HEK293 (cell line): ENCODE measurements around the gene RGS21.

ENCODE experiments used
- CTCF ChIA-PET: fragments of 350-600 bp; formaldehyde crosslinking; extraction: SDS; loops from one replicate; lab custom pipeline; 2021; ENCODE audit warnings: antibody characterized with exemption; lab: Yijun Ruan, JAX
- POLR2A ChIA-PET: fragments of 300-600 bp; formaldehyde crosslinking; extraction: SDS; loops from one replicate; lab custom pipeline; 2020; ENCODE audit warnings: antibody characterized with exemption, inconsistent platforms; lab: Yijun Ruan, JAX
- H3K27ac ChIP-seq: fragments of 200-500 bp; sonication (Bioruptor generic); 2 replicates; pipeline ENCODE4 v1.5.1; 2014; ENCODE audit warnings: low read depth, low read length, control low read depth, inconsistent platforms; ENCODE audit errors: extremely low read depth
- H3K36me3 ChIP-seq, 2 experiments: fragments of 200-500 bp in 1 of 2; sonication (Bioruptor generic) in 1 of 2; 1 replicate in 1 of 2; 2 replicates in 1 of 2; pipeline ENCODE4 v1.5.1; 2014 to 2017; ENCODE audit warnings: inconsistent platforms in 2 of 2, low read length in 2 of 2; ENCODE audit not compliant: control insufficient read depth in 2 of 2, insufficient read depth in 1 of 2
- H3K4me1 ChIP-seq: fragments of 200-500 bp; sonication (Bioruptor generic); 2 replicates; pipeline ENCODE4 v1.5.1; 2014; ENCODE audit warnings: mild to moderate bottlenecking, low read length, inconsistent platforms; ENCODE audit not compliant: control insufficient read depth, insufficient read depth
- H3K4me3 ChIP-seq: 2 replicates; pipeline ENCODE4 v1.5.1; 2011; ENCODE audit warnings: low read depth, mild to moderate bottlenecking, control low read depth, low read length, moderate library complexity
- H3K9me3 ChIP-seq: fragments of 200-500 bp; sonication (Bioruptor generic); 2 replicates; pipeline ENCODE4 v1.5.1; 2014; ENCODE audit warnings: low read depth, low read length, inconsistent platforms; ENCODE audit not compliant: control insufficient read depth, insufficient read depth
- EGR2 ChIP-seq: fragments of 450-650 bp; formaldehyde crosslinking; IDR thresholded peaks from 2 replicates; pipeline ENCODE4 v1.5.1; 2016; ENCODE audit warnings: low read depth, missing biosample characterization, missing genetic modification characterization
- IKZF3 ChIP-seq: fragments of 450-650 bp; IDR thresholded peaks from 2 replicates; pipeline ENCODE4 v1.5.0; 2018; ENCODE audit warnings: missing biosample characterization, mild to moderate bottlenecking, missing genetic modification characterization, moderate library complexity
- ZBTB21 ChIP-seq: fragments of 450-650 bp; formaldehyde crosslinking; IDR thresholded peaks from 2 replicates; pipeline ENCODE4 v1.5.1; 2017; ENCODE audit warnings: missing biosample characterization, missing genetic modification characterization
- ZEB2 ChIP-seq: fragments of 450-650 bp; formaldehyde crosslinking; IDR thresholded peaks from 2 replicates; pipeline ENCODE4 v1.5.1; 2016; ENCODE audit warnings: missing biosample characterization, missing genetic modification characterization
- ZNF146 ChIP-seq: fragments of 450-650 bp; formaldehyde crosslinking; IDR thresholded peaks from 2 replicates; pipeline ENCODE4 v1.5.1; 2016; ENCODE audit warnings: missing biosample characterization, missing genetic modification characterization
- ZNF223 ChIP-seq: fragments of 450-650 bp; formaldehyde crosslinking; IDR thresholded peaks from 2 replicates; pipeline ENCODE4 v1.5.1; 2016; ENCODE audit warnings: missing biosample characterization, missing genetic modification characterization
- ZNF311 ChIP-seq: fragments of 450-650 bp; formaldehyde crosslinking; IDR thresholded peaks from 2 replicates; pipeline ENCODE4 v1.5.1; 2017; ENCODE audit warnings: missing biosample characterization, missing genetic modification characterization, borderline replicate concordance
- ZNF433 ChIP-seq: fragments of 450-650 bp; formaldehyde crosslinking; IDR thresholded peaks from 2 replicates; pipeline ENCODE4 v1.5.1; 2016; ENCODE audit warnings: missing biosample characterization, missing genetic modification characterization, low read depth
- ZNF510 ChIP-seq: fragments of 450-650 bp; formaldehyde crosslinking; IDR thresholded peaks from 2 replicates; pipeline ENCODE4 v1.5.1; 2018; ENCODE audit warnings: mild to moderate bottlenecking, missing genetic modification characterization, missing biosample characterization; ENCODE audit not compliant: insufficient replicate concordance
- ZNF558 ChIP-seq: fragments of 450-650 bp; formaldehyde crosslinking; IDR thresholded peaks from 2 replicates; pipeline ENCODE4 v1.5.1; 2016; ENCODE audit warnings: missing biosample characterization, missing genetic modification characterization
- ZNF621 ChIP-seq: fragments of 450-650 bp; formaldehyde crosslinking; IDR thresholded peaks from 2 replicates; pipeline ENCODE4 v1.5.1; 2017; ENCODE audit warnings: missing biosample characterization, missing genetic modification characterization
- ZNF624 ChIP-seq: fragments of 450-650 bp; formaldehyde crosslinking; IDR thresholded peaks from 2 replicates; pipeline ENCODE4 v1.5.1; 2017; ENCODE audit warnings: missing biosample characterization, missing genetic modification characterization
- ZNF660 ChIP-seq: fragments of 450-650 bp; IDR thresholded peaks from 2 replicates; pipeline ENCODE4 v1.5.1; 2018; ENCODE audit warnings: missing biosample characterization, mild to moderate bottlenecking, missing genetic modification characterization
- ZNF747 ChIP-seq: fragments of 450-650 bp; formaldehyde crosslinking; IDR thresholded peaks from 2 replicates; pipeline ENCODE4 v1.5.1; 2016; ENCODE audit warnings: missing biosample characterization, missing genetic modification characterization
- ZNF777 ChIP-seq: fragments of 450-650 bp; formaldehyde crosslinking; IDR thresholded peaks from 2 replicates; pipeline ENCODE4 v1.5.1; 2017; ENCODE audit warnings: missing biosample characterization, missing genetic modification characterization, borderline replicate concordance
- ZNF830 ChIP-seq: fragments of 450-650 bp; IDR thresholded peaks from 2 replicates; pipeline ENCODE4 v1.5.0; 2018; ENCODE audit warnings: missing biosample characterization, missing genetic modification characterization, low read depth, mild to moderate bottlenecking, moderate library complexity
- ZSCAN16 ChIP-seq: fragments of 450-650 bp; formaldehyde crosslinking; IDR thresholded peaks from 2 replicates; pipeline ENCODE4 v1.5.1; 2016; ENCODE audit warnings: missing biosample characterization, missing genetic modification characterization
- TF ChIP-seq, protein P1 (sequence below): fragments of 450-650 bp; formaldehyde crosslinking; IDR thresholded peaks from 2 replicates; pipeline ENCODE4 v1.5.1; 2016; ENCODE audit warnings: missing biosample characterization, missing genetic modification characterization
- TF ChIP-seq, protein P2 (sequence below): fragments of 450-650 bp; formaldehyde crosslinking; IDR thresholded peaks from 2 replicates; pipeline ENCODE4 v1.5.1; 2016; ENCODE audit warnings: missing biosample characterization, missing genetic modification characterization
- TF ChIP-seq, protein P3 (sequence below): IDR thresholded peaks from 2 replicates; pipeline ENCODE4 v1.6.1; 2011; ENCODE audit warnings: mild to moderate bottlenecking, low read depth, low read length, borderline replicate concordance

RGS21 gene

DNA sequence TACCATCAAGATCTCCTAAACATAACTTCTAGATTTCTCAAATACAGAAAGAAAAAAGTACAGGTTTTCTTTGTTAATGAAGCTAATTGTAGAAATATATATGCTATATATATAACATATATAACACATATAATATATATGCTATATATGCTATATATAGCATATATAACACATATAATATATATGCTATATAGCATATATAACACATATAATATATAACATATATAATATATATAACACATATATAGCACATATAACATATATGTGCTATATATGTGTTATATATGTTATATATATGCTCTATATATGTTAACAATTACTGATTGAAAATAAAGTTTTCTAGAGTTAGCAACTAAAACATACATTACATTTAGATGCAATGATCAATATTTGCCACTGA lies 34.8 kb downstream of the RGS21 start:
- Histone ChIP-seq H3K27ac (no peak overlapping the region), H3K4me1 (no peaks in the 10 kb centered on the region), H3K4me3 (no peak overlapping the region), H3K36me3 (no peaks in the 10 kb centered on the region), H3K9me3 (no peaks in the 10 kb centered on the region)
- ChIA-PET CTCF (no interaction called here), POLR2A (no interaction called here)
- TF ChIP-seq, protein P1, sequence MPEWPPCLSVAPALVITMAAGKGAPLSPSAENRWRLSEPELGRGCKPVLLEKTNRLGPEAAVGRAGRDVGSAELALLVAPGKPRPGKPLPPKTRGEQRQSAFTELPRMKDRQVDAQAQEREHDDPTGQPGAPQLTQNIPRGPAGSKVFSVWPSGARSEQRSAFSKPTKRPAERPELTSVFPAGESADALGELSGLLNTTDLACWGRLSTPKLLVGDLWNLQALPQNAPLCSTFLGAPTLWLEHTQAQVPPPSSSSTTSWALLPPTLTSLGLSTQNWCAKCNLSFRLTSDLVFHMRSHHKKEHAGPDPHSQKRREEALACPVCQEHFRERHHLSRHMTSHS (tag by site-specific recombination) = no peak
- TF ChIP-seq ZEB2 (no peak), ZNF510 (no peak)

DNA sequence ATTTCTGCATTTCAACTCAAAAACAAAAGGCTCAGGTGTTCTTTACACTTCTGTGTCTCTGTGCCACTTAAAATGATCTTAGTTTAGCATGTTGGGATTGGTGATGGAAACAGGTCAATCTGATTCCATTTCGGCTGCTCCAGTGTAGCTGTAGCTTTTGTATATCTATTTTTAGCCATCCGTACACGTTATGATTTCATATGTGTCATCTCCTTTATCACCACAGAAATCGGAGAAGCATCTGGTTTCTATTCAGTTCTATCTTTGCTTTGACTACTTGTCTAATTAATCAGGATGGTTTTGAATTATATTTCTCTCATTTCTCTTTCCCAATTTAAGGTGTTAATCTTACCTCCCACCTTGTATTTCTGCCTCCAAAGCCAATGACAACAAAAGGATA lies 41.1 kb downstream of the RGS21 start:
- Histone ChIP-seq H3K36me3 (no peaks in the 10 kb centered on the region), H3K4me1 (no peaks in the 10 kb centered on the region), H3K9me3 (no peaks in the 10 kb centered on the region), H3K4me3 (no peak overlapping the region), H3K27ac (no peak overlapping the region)
- CTCF ChIA-PET = no interaction called here
- POLR2A ChIA-PET = no interaction called here
- TF ChIP-seq ZBTB21 (tag by site-specific recombination) = no peak
- no peak for TF ChIP-seq ZNF311
- no peak for TF ChIP-seq ZEB2
- no peak for TF ChIP-seq ZNF660 (tag by site-specific recombination)
- no peak for TF ChIP-seq ZNF558 (tag by site-specific recombination)
- TF ChIP-seq ZNF624 (tag by site-specific recombination) = no peak
- TF ChIP-seq ZSCAN16 (tag by site-specific recombination) = no peak
- TF ChIP-seq ZNF830 (tag by site-specific recombination) = no peak
- TF ChIP-seq, protein P2, sequence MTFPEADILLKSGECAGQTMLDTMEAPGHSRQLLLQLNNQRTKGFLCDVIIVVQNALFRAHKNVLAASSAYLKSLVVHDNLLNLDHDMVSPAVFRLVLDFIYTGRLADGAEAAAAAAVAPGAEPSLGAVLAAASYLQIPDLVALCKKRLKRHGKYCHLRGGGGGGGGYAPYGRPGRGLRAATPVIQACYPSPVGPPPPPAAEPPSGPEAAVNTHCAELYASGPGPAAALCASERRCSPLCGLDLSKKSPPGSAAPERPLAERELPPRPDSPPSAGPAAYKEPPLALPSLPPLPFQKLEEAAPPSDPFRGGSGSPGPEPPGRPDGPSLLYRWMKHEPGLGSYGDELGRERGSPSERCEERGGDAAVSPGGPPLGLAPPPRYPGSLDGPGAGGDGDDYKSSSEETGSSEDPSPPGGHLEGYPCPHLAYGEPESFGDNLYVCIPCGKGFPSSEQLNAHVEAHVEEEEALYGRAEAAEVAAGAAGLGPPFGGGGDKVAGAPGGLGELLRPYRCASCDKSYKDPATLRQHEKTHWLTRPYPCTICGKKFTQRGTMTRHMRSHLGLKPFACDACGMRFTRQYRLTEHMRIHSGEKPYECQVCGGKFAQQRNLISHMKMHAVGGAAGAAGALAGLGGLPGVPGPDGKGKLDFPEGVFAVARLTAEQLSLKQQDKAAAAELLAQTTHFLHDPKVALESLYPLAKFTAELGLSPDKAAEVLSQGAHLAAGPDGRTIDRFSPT (tag by site-specific recombination) = no peak
- no peak for TF ChIP-seq ZNF747 (tag by site-specific recombination)
- TF ChIP-seq ZNF777 (tag by site-specific recombination) = no peak

DNA sequence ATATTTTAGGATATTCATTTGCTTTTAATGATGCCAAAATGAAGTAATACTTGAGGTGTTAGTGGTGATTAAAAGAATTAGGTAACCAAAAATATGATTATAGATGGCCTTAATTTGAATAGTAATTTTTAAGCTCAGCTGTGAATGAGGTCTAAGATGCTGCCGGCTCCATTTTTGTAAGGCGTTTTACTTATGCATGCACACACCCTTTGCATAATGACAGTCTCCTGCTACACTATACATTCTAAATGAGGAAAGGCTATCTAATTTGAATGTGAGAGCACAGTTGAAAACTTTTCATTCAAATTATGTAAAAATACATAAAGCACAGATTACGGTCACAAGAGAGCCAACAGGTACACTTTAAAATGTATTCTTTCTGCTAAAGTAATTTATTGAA lies 41.6 kb downstream of the RGS21 start:
- no peaks in the 10 kb centered on the region for H3K36me3 ChIP-seq

More for the DNA sequence above, 41.6 kb downstream of the RGS21 start:
- no peak overlapping the region for H3K27ac ChIP-seq
- ChIA-PET POLR2A (no interaction called here), CTCF (no interaction called here)
- no peak for TF ChIP-seq ZNF223 (tag by site-specific recombination)
- TF ChIP-seq, protein P3, sequence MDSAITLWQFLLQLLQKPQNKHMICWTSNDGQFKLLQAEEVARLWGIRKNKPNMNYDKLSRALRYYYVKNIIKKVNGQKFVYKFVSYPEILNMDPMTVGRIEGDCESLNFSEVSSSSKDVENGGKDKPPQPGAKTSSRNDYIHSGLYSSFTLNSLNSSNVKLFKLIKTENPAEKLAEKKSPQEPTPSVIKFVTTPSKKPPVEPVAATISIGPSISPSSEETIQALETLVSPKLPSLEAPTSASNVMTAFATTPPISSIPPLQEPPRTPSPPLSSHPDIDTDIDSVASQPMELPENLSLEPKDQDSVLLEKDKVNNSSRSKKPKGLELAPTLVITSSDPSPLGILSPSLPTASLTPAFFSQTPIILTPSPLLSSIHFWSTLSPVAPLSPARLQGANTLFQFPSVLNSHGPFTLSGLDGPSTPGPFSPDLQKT = no peak
- no peak for TF ChIP-seq IKZF3 (tag by site-specific recombination)
- TF ChIP-seq ZNF146 = no peak
- no peak for TF ChIP-seq EGR2
- TF ChIP-seq ZNF433 (tag by site-specific recombination) = no peak
- TF ChIP-seq ZNF621 (tag by site-specific recombination) = no peak
- no peaks in the 10 kb centered on the region for H3K4me1 ChIP-seq
- no peak overlapping the region for H3K4me3 ChIP-seq
- H3K9me3 ChIP-seq = no peaks in the 10 kb centered on the region
